Measurements from ENCODE around the gene SIGMAR1.
A peak's percentile ranks its signal among the peaks of the same experiment; 100 is the strongest.

The SIGMAR1 gene

GRCh38 chr9:34637356-34638137 lies at the start of gene SIGMAR1:
SIGMAR1 (minus strand) TSS chr9:34637787; CDS start chr9:34637697, 90 bp downstream.
- peak; percentile 86 for FAIRE-seq
- DNase-seq (ENCODE audit: extremely low spot score, insufficient read length, low read depth), result peak; percentile 83

GRCh38 chr9:34686732-34687131 lies 49.1 kb upstream of the SIGMAR1 start:
- FAIRE-seq (no peak), DNase-seq (ENCODE audit: extremely low spot score, insufficient read length, low read depth) (no peak)

- FAIRE-seq, result no peak
Observed at GRCh38 chr9:34686231-34686630, 48.6 kb upstream of the SIGMAR1 start.

GRCh38 chr9:34685591-34685990 lies 48.0 kb upstream of the SIGMAR1 start:
- no peak for DNase-seq (ENCODE audit: extremely low spot score, insufficient read length, low read depth)
- FAIRE-seq, result no peak

More at GRCh38 chr9:34686231-34686630, 48.6 kb upstream of the SIGMAR1 start:
- DNase-seq (ENCODE audit: extremely low spot score, insufficient read length, low read depth), result no peak

- FAIRE-seq, result no peak
- DNase-seq (ENCODE audit: extremely low spot score, insufficient read length, low read depth), result no peak
Observed at GRCh38 chr9:34684816-34685215, 47.2 kb upstream of the SIGMAR1 start.

GRCh38 chr9:34684145-34684544 lies 46.6 kb upstream of the SIGMAR1 start:
- DNase-seq (ENCODE audit: extremely low spot score, insufficient read length, low read depth), result no peak
- FAIRE-seq, result no peak

GRCh38 chr9:34675869-34676268 lies 38.3 kb upstream of the SIGMAR1 start:
- DNase-seq (ENCODE audit: extremely low spot score, insufficient read length, low read depth) (no peak), FAIRE-seq (no peak)

- DNase-seq (ENCODE audit: extremely low spot score, insufficient read length, low read depth) (peak; percentile 39), FAIRE-seq (peak; percentile 68)
Observed at GRCh38 chr9:34675048-34675714, 37.6 kb upstream of the SIGMAR1 start.

- no peak for FAIRE-seq
Observed at GRCh38 chr9:34674440-34674839, 36.9 kb upstream of the SIGMAR1 start.

GRCh38 chr9:34671307-34671706 lies 33.7 kb upstream of the SIGMAR1 start:
- DNase-seq (ENCODE audit: extremely low spot score, insufficient read length, low read depth), result no peak
- no peak for FAIRE-seq

More at GRCh38 chr9:34674440-34674839, 36.9 kb upstream of the SIGMAR1 start:
- no peak for DNase-seq (ENCODE audit: extremely low spot score, insufficient read length, low read depth)

GRCh38 chr9:34669809-34670562 lies 32.4 kb upstream of the SIGMAR1 start:
- FAIRE-seq (no peak), DNase-seq (ENCODE audit: extremely low spot score, insufficient read length, low read depth) (no peak)

GRCh38 chr9:34665381-34666250 lies 28.0 kb upstream of the SIGMAR1 start:
- FAIRE-seq, result peak; percentile 87
- peak; percentile 75 for DNase-seq (ENCODE audit: extremely low spot score, insufficient read length, low read depth)

GRCh38 chr9:34665067-34665380 lies 27.4 kb upstream of the SIGMAR1 start:
- no peak for DNase-seq (ENCODE audit: extremely low spot score, insufficient read length, low read depth)
- no peak for FAIRE-seq

- DNase-seq (ENCODE audit: extremely low spot score, insufficient read length, low read depth), result no peak
- FAIRE-seq, result peak; percentile 79
Observed at GRCh38 chr9:34664281-34665066, 26.9 kb upstream of the SIGMAR1 start.

- FAIRE-seq (no peak), DNase-seq (ENCODE audit: extremely low spot score, insufficient read length, low read depth) (no peak)
Observed at GRCh38 chr9:34663303-34663605, 25.7 kb upstream of the SIGMAR1 start.

- DNase-seq (ENCODE audit: extremely low spot score, insufficient read length, low read depth) (no peak), FAIRE-seq (no peak)
Observed at GRCh38 chr9:34662526-34663302, 25.1 kb upstream of the SIGMAR1 start, which contains the start of gene CCL27. CCL27 (minus strand) TSS chr9:34662657; CDS start chr9:34662633, 24 bp downstream.

- no peak for DNase-seq (ENCODE audit: extremely low spot score, insufficient read length, low read depth)
- no peak for FAIRE-seq
Observed at GRCh38 chr9:34659592-34660253, 22.1 kb upstream of the SIGMAR1 start.

GRCh38 chr9:34658461-34658860 lies 20.9 kb upstream of the SIGMAR1 start:
- FAIRE-seq, result no peak

More at GRCh38 chr9:34658461-34658860, 20.9 kb upstream of the SIGMAR1 start:
- DNase-seq (ENCODE audit: extremely low spot score, insufficient read length, low read depth), result no peak

Measured in GM18507 (cell line).